GM18861 (cell line): Measurements from ENCODE around the gene EHMT1.

ENCODE experiments used
- ATAC-seq: cut with Tn5 transposase; IDR thresholded peaks from one replicate; pipeline ENCODE4 v1.9.1; 2021; ENCODE audit not compliant: unreplicated experiment

The EHMT1 gene

DNA sequence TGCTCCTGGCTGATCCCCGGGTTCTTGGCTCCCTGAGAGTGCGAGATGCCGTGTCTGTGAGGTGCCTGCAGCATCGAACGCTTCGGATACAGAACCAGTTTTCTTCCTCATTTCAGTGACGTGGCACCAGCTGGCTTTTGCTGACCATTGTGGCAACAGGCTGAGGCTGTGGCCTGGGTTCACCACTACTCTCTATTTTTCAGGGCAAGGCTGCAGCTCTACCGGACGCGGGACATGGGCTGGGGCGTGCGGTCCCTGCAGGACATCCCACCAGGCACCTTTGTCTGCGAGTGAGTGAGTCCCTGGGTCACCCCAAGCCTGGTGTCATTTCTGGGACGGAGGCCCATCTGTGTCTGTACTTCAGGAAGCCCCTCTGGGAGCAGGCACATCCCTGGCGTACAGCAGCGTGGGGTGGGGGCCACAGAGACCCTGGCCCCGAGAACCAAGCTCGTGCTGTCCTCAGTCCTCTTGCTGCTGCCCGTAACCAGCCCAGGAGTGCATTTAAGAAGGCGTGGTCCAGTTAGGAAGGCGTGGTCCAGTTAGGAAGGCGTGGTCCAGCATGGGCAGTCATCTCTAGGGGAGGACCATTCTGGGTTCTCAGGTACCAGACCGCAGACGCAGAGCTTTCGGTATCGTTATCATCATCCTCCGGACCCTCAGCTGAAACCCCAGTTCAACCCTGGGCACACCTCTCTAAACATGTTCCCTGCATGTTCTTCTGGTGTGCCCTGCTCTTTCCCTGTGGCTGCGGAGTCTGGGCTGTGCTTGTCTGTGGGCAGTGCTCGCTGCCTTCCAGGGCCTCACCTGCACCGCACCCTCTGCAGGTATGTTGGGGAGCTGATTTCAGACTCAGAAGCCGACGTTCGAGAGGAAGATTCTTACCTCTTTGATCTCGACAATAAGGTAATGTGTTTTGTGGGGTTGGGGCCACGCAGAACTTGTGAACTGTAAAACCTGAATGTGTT lies 198.7 kb downstream of the EHMT1 start:
- no peak for ATAC-seq

DNA sequence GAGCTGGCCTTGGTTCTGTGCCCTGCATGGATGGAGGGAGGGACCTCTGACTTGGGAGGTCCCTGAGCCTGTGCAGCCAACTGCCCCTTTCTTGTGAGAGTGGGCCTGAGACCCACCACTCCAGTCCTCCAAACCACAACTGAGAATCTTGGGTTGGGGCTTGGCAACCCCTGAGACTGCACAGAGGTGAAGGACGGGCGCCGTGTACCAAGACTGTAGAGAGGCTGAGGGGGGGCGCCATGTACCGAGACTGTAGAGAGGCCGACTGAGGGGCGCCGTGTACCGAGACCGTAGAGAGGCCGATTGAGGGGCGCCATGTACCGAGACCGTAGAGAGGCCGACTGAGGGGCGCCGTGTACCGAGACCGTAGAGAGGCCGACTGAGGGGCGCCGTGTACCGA lies 199.5 kb downstream of the EHMT1 start:
- no peak for ATAC-seq

DNA sequence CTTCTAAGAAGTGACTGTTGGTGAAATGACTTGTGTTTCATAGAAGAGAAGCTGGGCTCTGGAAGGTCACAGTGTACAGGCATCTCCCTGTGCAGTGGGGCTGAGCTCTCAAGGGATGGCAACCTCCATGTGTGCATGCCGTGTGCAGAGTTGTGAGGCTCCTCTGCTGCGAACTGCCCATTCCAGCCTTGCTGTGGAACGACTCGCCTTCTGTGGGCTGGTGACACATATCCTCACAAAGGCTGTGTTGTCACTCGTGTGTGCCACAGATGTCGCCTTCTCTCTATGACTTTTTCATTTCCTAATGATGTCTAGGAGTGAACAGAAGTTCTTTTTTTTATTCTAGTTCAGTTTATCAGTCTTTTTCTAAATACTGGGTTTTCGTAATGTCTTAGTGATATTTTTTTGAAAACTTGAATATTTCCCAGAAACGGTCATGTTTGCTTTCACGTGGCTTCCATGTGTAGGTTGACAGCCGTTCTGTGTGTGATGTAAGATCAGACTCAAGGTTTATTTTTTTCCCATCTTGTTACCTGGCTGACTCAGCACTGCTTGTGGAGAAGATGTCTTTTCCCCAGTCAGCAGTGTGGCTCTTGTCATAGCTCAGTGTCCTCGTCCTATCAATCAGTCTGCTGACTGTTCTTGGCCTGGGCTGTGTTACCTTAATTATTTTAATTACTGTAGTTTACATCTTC lies 201.5 kb downstream of the EHMT1 start:
- ATAC-seq: no peak

DNA sequence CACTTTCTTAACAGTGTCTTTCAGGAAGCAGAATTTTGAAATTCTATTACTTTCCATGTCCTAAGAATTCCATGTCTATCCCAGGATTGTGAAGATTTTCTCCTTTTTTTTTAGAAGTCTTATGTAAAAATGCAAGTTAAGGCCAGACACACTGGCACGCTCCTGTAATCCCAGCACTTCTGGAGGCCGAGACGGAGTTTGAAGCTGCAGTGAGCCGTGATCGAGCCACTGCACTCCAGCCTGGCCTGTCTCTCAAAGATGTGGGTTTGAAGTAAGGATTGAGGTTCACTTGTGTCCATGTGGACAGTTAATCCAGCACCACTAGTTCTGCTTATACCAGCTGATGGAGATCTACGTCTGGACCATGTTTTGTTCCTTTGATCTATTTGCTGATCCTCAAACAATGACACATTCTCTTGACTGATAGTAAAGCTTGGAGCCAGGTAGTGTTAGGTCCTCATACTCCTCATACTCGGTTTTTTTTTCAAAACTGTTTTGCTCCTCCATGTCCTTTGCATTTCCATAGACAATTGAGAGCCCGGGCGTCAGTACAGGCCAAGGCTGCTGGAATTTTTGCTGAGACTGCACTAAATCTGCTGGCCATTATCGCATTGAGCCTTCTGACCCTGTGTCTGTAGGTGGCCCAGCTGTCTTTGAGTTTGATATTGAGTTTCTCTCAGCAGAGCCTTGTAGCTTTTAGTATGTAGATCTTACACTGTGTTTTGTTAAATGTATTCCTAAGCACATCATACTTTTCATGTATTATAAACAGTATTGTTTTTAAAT lies 205.4 kb downstream of the EHMT1 start:
- no peak for ATAC-seq

DNA sequence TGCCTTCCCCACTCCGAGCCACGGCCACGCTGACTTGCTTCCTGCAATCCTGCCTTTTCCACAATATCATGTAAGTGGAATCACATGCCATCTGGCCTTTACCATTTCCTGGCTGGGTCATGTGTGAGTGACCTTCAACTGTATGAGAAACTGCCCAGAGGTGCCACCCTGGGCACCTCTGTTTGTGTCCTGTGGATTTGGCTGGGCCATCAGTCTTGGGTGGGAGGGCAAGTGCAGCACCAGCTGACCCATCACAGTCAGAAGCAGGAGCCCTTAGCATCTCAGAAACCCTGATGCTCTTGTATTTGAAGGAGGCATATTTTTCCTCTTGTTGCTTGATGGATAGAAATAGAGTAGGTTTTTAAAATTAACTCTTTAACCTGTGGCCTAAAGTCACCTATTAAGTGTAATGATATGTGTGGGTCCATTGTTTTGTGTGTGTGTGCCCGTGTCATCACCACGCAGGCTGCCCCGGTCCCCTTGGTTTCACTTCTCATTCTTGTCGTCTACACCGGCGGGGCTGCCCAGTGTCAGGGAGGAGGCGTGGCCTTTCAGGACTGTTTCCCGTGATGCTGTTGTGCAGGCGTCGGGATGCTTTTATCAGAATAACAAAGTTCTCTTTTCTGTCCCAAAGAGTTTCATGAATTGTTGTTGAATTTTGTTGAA lies 206.7 kb downstream of the EHMT1 start:
- no peak for ATAC-seq

DNA sequence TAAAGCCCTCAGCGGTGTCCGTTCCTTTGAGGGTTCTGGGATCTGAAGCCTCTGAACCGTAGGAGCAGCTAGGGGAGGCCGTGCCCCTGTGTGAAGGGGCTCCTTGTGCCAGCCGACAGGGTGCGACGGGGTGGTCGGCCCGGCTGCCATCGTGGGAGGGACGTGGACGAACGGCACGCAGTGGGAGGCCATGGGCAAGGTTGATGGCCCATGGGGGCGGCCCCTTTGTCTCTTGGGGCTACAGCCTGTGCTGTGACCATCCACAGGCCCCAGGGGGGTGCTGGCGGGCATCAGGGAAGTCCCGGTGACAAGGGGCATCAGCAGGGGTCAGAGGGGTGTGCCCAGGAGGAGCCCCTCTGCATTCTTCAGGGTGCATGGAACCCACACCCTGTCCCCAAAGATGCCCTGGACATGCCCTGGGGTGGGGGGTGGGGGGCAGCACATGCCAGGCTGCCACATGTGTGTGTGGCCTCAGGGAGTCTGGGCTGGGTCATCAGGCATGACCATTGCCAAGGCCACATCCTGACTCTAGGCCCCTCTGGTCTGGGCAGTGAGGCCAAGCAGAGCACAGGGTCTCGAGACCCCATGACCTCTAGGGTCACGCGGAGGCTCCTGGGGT lies 209.2 kb downstream of the EHMT1 start:
- ATAC-seq: no peak

DNA sequence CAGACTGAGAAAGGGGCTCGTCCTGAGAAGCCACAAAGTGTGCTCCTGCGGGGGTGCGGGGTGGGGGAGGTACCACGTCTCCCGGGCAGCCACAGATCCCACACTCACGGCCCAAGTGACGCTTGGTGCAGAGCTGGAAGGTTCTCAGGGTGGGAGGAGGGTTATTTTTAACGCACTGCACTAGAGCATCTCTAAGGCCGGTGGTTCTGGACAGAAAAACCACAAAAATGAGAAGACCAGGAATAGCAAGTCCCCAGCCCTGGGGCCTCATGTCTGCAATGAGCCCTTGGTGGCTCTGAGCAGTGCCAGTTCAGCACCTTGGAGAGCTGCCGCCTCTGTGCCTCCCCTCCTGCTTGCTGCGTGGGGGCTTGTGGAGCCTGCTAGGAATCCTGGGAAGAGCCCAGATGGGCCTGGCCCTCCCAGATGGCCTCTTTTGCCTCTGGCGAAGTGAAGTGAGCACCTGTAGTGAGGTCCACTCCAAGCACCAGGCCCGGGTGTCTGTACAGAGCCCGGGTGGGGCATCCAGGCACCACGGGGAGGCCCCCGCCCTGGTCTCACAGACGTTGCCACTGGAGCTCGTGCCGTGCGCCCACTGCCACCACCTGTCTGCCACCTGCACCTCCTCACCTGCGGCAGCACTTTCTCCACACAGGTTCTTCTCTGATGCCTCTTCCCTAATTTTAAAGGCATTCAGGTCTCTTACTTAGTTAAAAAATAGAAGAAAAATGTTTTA lies 209.9 kb downstream of the EHMT1 start:
- ATAC-seq: no peak

DNA sequence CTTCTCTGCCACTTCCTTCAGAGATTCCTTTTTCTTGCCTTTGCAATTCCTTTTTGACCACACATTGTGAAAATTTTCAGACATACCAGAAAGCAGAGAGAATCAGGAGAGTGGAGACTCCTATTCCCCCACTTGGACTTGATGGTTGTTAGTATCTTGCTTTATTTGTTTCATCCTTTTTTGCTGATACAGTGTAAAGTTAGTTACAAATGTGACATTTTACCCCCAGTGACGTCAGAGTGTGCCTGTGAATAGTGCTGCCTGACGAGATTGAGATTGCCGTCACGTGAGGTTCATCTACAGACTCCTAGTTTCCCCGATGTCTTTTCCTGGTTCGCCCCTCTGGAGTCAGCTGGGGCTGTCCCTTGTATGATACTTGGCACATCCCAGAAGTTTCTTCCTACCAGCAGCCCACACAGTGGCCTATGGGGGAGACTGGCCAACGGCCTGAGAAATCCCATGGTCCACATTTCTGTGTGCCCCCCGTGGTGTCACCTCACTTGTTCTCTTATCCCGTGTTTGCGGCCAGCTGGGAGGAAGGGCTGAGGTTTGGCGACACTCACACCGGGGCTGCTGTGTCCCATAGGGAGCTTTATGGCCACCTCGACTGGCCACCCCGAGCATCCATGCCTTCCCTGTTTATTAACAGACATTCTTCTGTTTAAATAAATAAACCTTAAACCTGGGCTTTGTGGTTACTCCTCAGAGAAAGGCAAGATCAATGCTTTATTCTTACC lies 210.6 kb downstream of the EHMT1 start:
- ATAC-seq: no peak

DNA sequence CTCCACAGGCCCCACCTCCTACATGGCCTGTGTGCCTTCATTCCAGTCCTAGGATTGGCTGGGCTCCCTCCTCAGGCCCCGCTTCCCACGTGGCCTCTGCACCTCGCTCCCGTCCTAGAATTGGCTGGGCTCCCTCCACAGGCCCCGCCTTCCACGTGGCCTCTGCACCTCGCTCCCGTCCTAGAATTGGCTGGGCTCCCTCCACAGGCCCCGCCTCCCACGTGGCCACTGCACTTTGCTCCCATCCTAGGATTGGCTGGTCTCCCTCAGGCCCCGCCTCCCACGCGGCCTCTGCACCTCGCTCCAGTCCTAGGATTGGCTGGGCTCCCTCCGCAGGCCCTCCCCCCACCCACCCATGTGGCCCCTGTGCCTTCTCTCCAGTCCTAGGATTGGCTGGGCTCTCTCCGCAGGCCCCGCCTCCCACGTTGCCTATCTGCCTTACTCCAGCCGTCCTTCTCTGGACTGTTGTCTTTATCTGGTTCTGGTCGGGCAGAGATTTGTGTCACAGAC lies 213.4 kb downstream of the EHMT1 start:
- no peak for ATAC-seq

DNA sequence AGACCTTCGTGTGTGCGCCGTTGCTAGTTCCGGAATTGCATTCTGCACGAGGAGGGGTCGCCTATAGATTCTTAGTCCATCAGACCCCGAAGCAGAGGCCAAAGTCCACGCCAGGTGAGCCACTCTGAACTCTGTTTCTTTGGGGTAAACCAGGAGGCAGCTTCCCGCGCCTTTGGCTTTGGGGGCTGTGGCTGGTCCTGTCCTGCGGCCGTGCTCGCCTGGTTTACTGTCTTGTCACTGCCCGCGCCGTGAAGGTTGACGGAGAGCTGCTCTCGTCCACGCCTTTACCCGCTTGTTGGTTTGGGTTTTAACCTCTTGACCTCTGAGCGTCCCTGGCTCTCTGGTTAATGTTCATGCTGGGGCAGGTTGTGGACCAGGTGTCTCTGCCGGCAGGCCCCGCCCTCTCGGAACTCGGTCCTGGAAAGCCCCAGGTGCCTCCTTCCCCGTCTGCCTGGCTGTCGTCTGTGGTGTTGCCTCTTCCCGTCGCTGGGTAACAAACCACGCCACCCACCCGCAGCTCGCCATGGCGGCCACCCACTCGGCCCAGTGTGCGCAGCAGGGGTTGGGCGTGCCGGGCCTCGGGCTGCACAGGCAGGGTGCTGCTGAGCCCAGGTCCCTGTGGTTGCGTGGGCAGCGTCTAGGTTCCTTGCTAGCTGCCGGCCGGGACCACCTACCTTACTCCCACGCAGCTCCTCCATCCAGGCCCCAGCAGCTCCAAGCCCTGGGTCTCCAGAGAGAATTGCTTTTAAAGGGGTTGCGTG lies 214.2 kb downstream of the EHMT1 start:
- ATAC-seq: no peak

DNA sequence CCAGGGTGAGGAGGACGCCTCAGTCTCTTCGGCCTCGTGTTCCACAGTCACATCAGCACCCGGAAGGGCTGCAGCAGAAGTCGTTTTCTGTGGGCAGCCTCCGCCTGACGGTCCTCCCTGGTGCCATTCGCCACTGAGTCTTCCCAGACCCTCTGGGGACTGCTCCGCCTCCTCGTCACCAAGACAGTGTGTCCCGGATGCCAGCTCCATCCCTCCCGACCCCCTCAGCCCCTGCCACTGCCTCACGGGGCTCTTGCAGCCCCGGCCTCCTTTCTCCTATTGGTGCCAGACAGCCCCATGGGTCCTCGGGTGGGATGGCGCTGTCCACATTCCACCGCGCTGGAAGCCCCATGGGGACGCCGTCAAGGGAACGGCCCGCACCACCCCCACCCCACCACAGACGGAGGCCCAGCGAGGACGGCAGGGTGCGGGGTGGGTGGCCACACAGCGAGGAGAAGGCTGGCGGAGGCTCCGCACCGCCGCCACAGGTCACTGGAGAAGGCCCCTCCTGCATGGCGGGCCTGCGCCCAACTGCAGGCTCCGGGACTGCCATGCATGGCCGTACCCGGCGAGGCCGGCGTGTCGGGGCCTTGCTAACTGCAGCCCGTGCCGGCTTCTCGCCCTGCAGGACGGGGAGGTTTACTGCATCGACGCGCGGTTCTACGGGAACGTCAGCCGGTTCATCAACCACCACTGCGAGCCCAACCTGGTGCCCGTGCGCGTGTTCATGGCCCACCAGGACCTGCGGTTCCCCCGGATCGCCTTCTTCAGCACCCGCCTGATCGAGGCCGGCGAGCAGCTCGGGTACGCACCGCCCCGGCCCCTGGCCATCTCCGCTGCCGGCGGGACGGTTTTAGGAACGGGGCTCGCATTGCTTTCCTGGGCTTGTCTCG lies 215.2 kb downstream of the EHMT1 start:
- no peak for ATAC-seq

DNA sequence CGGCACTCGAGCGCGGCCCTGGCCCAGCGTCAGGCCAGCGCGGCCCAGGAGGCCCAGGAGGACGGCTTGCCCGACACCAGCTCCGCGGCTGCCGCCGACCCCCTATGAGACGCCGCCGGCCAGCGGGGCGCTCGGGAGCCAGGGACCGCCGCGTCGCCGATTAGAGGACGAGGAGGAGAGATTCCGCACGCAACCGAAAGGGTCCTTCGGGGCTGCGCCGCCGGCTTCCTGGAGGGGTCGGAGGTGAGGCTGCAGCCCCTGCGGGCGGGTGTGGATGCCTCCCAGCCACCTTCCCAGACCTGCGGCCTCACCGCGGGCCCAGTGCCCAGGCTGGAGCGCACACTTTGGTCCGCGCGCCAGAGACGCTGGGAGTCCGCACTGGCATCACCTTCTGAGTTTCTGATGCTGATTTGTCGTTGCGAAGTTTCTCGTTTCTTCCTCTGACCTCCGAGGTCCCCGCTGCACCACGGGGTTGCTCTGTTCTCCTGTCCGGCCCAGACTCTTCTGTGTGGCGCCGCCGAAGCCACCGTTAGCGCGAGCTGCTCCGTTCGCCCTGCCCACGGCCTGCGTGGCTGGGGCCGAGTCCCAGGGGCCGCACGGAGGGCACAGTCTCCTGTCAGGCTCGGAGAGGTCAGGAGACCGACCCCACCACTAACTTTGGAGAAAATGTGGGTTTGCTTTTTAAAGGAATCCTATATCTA lies 216.2 kb downstream of the EHMT1 start:
- ATAC-seq: no peak

DNA sequence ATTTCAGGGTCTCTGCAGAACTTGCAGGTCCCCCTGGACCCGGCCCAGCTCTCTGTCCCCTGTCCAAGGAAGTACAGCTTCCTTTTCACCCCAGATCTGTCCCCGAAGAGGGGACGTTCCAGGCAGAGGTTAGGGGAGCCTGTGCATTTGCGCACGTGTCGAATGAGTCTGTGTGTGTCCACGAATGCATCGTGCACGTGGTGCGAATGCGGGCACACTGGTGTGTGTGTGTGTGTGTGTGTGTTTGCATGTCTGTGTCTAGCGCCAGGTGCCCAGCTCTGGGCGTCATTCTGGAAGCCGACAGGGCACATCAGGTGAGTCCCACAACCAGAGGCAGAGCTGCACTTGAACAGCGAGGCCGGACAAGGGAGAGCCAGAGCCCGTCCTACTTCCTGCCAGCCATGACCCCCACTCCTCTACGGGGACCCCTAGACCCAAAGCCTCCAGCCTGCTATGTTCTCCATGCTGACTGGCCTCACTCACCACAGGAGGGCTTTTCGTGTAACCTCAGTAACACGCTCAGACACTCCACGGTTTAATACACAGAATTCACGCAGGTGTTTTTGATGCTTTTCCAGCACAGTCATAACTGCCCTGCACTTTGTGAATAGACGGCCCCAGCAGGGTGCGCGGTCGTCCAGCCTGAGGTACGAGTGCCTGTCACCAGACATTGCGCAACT lies 217.5 kb downstream of the EHMT1 start:
- ATAC-seq: no peak

DNA sequence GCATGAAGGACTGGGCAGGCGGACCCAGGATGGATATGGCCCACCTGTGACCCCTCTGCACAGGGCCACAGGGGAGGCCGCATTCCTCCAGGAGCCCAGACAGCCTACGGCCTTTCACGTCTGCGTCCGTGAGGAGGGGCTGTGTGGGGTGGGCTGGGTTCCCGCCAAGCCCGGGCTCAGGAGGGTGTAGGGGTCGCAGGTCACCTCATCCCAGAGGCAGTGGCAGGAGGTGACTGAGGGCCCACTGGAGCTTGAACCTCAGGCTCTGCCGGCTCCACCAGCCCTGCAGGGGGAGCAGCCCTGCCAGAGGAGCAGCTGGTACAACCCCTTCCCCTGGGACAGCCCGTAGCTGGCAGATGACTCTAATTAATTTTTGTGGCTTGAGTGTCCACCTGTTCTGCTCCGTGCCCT lies 218.0 kb downstream of the EHMT1 start:
- no peak for ATAC-seq

DNA sequence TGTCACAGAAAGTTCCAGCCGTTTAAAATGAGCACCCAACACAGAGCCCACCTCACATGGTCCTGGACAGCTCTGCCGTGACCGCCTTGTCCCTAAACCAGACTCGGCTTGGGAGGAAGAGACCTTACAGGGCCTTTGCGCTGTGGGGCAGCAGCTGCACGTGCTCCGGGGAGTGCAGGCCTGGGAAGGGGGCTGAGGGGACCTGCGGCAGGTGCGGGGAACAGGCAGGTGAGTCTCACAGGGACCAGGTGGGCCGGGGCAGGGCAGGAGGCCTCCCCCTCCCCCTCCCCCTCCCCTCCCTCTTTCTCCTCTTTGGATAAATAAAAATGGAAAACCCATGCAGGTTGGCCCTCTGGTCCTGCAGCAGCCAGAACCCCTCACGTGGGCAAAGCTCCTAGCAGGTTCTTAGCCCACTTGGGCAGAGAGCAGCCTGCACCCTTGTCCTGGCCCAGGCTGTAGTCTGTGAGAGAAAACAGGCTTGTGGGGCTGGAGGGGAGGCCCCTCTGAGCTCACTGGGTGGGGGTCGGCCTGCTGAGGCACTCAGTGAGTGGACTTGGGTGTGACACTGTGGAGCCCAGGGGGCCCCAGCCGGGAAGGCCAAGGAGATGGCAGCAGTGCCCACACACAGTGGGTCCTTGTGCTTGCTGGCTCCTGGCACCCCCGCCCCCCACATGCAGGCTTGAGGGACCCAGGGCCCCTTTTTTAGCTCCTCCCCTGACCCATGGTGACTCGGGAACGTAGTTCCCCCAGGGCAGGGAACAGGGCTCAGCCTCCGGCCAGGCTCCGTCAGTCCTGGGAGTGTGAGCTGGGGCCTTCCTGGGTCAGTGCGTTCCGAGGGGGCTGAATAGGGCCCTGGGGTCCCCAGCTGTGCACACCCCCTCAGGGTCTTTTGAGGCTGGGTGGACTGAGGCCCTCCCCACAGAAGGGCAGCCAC lies 218.8 kb downstream of the EHMT1 start:
- no peak for ATAC-seq
